Erythroblast (primary cell): ENCODE data around the gene RIPK4.

Experiments
- GATA1 ChIP-seq: IDR thresholded peaks from 2 replicates; pipeline ENCODE4 v1.6.1; 2011; ENCODE audit warnings: low read depth, mild to moderate bottlenecking, control low read depth, low read length, moderate library complexity
- POLR2A ChIP-seq: IDR thresholded peaks from 2 replicates; pipeline ENCODE4 v1.6.1; 2011; ENCODE audit warnings: mild to moderate bottlenecking, low read length

DNA sequence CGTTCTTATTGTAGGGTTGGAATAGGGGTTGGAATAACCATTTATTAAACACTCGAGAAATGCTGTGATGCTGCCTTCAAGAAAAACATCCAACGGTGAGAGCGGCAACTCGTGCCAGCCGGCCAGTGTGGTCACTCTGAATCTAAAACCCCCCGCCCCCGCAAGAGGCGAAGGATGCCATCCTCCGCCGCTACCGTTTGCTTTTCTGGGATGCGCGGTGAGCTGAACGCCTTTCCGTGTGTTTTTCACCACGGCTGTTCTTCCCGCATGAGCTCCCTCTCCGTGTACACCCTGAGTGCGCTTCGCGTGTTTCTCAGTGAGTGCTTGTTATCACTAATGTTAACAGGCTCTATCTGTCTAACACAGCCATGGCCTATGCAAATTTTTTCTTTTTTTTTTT lies 42.0 kb upstream of the RIPK4 start:
- TF ChIP-seq POLR2A (no peak), GATA1 (no peak)
